ENCODE results near the gene MAP7D1. TPM values are rescaled to one million over a fixed set of nuclear protein-coding genes. Genes with fewer than 3 reads are reported as not detected.
A peak's percentile ranks its signal among the peaks of the same experiment; 100 is the strongest.
"Not testable (repeated sequence)": the region's sequence is repeated elsewhere in the genome, so short reads cannot be mapped to it uniquely, and the experiment has no call there.

MAP7D1 gene
- total RNA-seq, 1 donor from 2014 or later = 363 TPM

- Histone ChIP-seq H3K36me3 (no peaks in the 10 kb centered on the region), H3K4me3 (no peak overlapping the region), H3K9me3 (replicated peaks) (no peaks in the 10 kb centered on the region), H3K27me3 (ENCODE audit: low read depth) (no peaks in the 10 kb centered on the region), H3K4me1 (peaks cover 11% of the 10 kb centered on the region), H3K27ac (replicated peaks) (peak overlapping the region; percentile 84)
- TF ChIP-seq CTCF (IDR thresholded peaks at IDR 0.05; ENCODE audit: borderline replicate concordance) = peak; percentile 92
- peak; percentile 82 for DNase-seq
- intact Hi-C loops (cut with micrococcal nuclease) = no loop called here
These were observed 32.0 kb downstream of the MAP7D1 start for GRCh38 chr1:36187800-36188593.

GRCh38 chr1:36196805-36197204 lies 40.8 kb downstream of the MAP7D1 start:
- intact Hi-C loops (cut with micrococcal nuclease); H3K27ac ChIP-seq (replicated peaks); H3K27me3 ChIP-seq (ENCODE audit: low read depth); H3K9me3 ChIP-seq (replicated peaks); H3K36me3 ChIP-seq; H3K4me3 ChIP-seq; DNase-seq: not testable (repeated sequence)
- H3K4me1 ChIP-seq = peaks cover 24% of the 10 kb centered on the region

- no peak for TF ChIP-seq CTCF (IDR thresholded peaks at IDR 0.05; ENCODE audit: borderline replicate concordance)
- no peaks in the 10 kb centered on the region for H3K9me3 ChIP-seq (replicated peaks)
- intact Hi-C loops (cut with micrococcal nuclease) = no loop called here
- H3K27me3 ChIP-seq (ENCODE audit: low read depth) = no peaks in the 10 kb centered on the region
- H3K27ac ChIP-seq (replicated peaks) = peak overlapping the region; percentile 95
- no peak overlapping the region for H3K4me3 ChIP-seq
- DNase-seq = no peak
- peaks cover 32% of the 10 kb centered on the region for H3K4me1 ChIP-seq
- H3K36me3 ChIP-seq = no peaks in the 10 kb centered on the region
These were observed 42.7 kb downstream of the MAP7D1 start for GRCh38 chr1:36198641-36199040.

GRCh38 chr1:36199934-36200741 lies 44.2 kb downstream of the MAP7D1 start:
- DNase-seq = peak; percentile 30
- Histone ChIP-seq H3K36me3 (no peaks in the 10 kb centered on the region), H3K4me3 (no peak overlapping the region), H3K27ac (replicated peaks) (peak overlapping the region; percentile 95), H3K27me3 (ENCODE audit: low read depth) (no peaks in the 10 kb centered on the region), H3K4me1 (peaks cover 43% of the 10 kb centered on the region), H3K9me3 (replicated peaks) (no peaks in the 10 kb centered on the region)
- intact Hi-C loops (cut with micrococcal nuclease) = no loop called here
- TF ChIP-seq CTCF (IDR thresholded peaks at IDR 0.05; ENCODE audit: borderline replicate concordance) = no peak

- Histone ChIP-seq H3K27ac (replicated peaks) (peak overlapping the region; percentile 95), H3K4me1 (peaks cover 58% of the 10 kb centered on the region), H3K4me3 (no peak overlapping the region), H3K36me3 (no peaks in the 10 kb centered on the region), H3K9me3 (replicated peaks) (no peaks in the 10 kb centered on the region), H3K27me3 (ENCODE audit: low read depth) (no peaks in the 10 kb centered on the region)
- intact Hi-C loops (cut with micrococcal nuclease) = no loop called here
- no peak for DNase-seq
- TF ChIP-seq CTCF (IDR thresholded peaks at IDR 0.05; ENCODE audit: borderline replicate concordance) = no peak
These were observed 47.1 kb downstream of the MAP7D1 start for GRCh38 chr1:36203027-36203553.

Measured in left ventricle myocardium inferior (tissue), 1 donor.